ENCODE data around the gene GSK3B. TPM values are rescaled to one million over a fixed set of nuclear protein-coding genes. Genes with fewer than 3 reads are reported as not detected.
"Not testable (repeated sequence)": the region's sequence is repeated elsewhere in the genome, so short reads cannot be mapped to it uniquely, and the experiment has no call there.

GSK3B gene
- total and polyA plus RNA-seq, 2 donors = 14.6 to 57.9 TPM

GRCh38 chr3:120057626-120058025 lies 36.6 kb downstream of the GSK3B start:
- DNase-seq (ENCODE audit: extremely low spot score) = no peak
- H3K27ac ChIP-seq (ENCODE audit: low read depth) = no peak overlapping the region
- no peak overlapping the region for H3K4me3 ChIP-seq (ENCODE audit: low read depth, low read length)
- H3K36me3 ChIP-seq (ENCODE audit: insufficient read depth) = no peaks in the 10 kb centered on the region
- H3K4me1 ChIP-seq (ENCODE audit: insufficient read depth) = peaks cover 3% of the 10 kb centered on the region
- 83% methylated on average over 1 of the region's 1 CpG for WGBS

GRCh38 chr3:120057029-120057428 lies 37.2 kb downstream of the GSK3B start:
- Histone ChIP-seq H3K27ac (ENCODE audit: low read depth) (no peak overlapping the region), H3K36me3 (ENCODE audit: insufficient read depth) (no peaks in the 10 kb centered on the region), H3K4me3 (ENCODE audit: low read depth, low read length) (no peak overlapping the region), H3K4me1 (ENCODE audit: insufficient read depth) (peaks cover 3% of the 10 kb centered on the region)
- no peak for DNase-seq (ENCODE audit: extremely low spot score)
- WGBS = 96% methylated on average over 7 of the region's 7 CpGs

GRCh38 chr3:120053647-120054046 lies 40.6 kb downstream of the GSK3B start:
- 97% methylated on average over 7 of the region's 7 CpGs for WGBS
- H3K27ac ChIP-seq (ENCODE audit: low read depth); DNase-seq (ENCODE audit: extremely low spot score); H3K36me3 ChIP-seq (ENCODE audit: insufficient read depth); H3K4me1 ChIP-seq (ENCODE audit: insufficient read depth); H3K4me3 ChIP-seq (ENCODE audit: low read depth, low read length): not testable (repeated sequence)

- Histone ChIP-seq H3K4me3 (ENCODE audit: low read depth, low read length) (no peak overlapping the region), H3K36me3 (ENCODE audit: insufficient read depth) (no peaks in the 10 kb centered on the region), H3K27ac (ENCODE audit: low read depth) (no peak overlapping the region), H3K4me1 (ENCODE audit: insufficient read depth) (peaks cover under 1% of the 10 kb centered on the region)
- DNase-seq (ENCODE audit: extremely low spot score) = no peak
- WGBS = 89% methylated on average over 3 of the region's 3 CpGs
Observed at GRCh38 chr3:120052677-120053076, 41.6 kb downstream of the GSK3B start.

GRCh38 chr3:120052225-120052624 lies 42.0 kb downstream of the GSK3B start:
- Histone ChIP-seq H3K27ac (ENCODE audit: low read depth) (peak overlapping the region; percentile 38), H3K36me3 (ENCODE audit: insufficient read depth) (no peaks in the 10 kb centered on the region), H3K4me3 (ENCODE audit: low read depth, low read length) (no peak overlapping the region), H3K4me1 (ENCODE audit: insufficient read depth) (no peaks in the 10 kb centered on the region)
- 31% methylated on average over 2 of the region's 2 CpGs for WGBS
- no peak for DNase-seq (ENCODE audit: extremely low spot score)

GRCh38 chr3:120051570-120051969 lies 42.7 kb downstream of the GSK3B start:
- WGBS = 80% methylated on average over 5 of the region's 5 CpGs
- not testable (repeated sequence) for H3K27ac ChIP-seq (ENCODE audit: low read depth); H3K4me3 ChIP-seq (ENCODE audit: low read depth, low read length); H3K4me1 ChIP-seq (ENCODE audit: insufficient read depth); DNase-seq (ENCODE audit: extremely low spot score); H3K36me3 ChIP-seq (ENCODE audit: insufficient read depth)

- no peaks in the 10 kb centered on the region for H3K4me1 ChIP-seq (ENCODE audit: insufficient read depth)
Observed at GRCh38 chr3:120049881-120050539, 44.2 kb downstream of the GSK3B start.

GRCh38 chr3:120049072-120049471 lies 45.2 kb downstream of the GSK3B start:
- WGBS = 33% methylated on average over 2 of the region's 2 CpGs

More at GRCh38 chr3:120049881-120050539, 44.2 kb downstream of the GSK3B start:
- no peak for DNase-seq (ENCODE audit: extremely low spot score)
- H3K27ac ChIP-seq (ENCODE audit: low read depth) = no peak overlapping the region
- H3K36me3 ChIP-seq (ENCODE audit: insufficient read depth) = no peaks in the 10 kb centered on the region
- H3K4me3 ChIP-seq (ENCODE audit: low read depth, low read length) = no peak overlapping the region
- WGBS = 67% methylated on average over 4 of the region's 4 CpGs

GRCh38 chr3:120048355-120049041 lies 45.7 kb downstream of the GSK3B start:
- Histone ChIP-seq H3K4me1 (ENCODE audit: insufficient read depth) (no peaks in the 10 kb centered on the region), H3K27ac (ENCODE audit: low read depth) (no peak overlapping the region), H3K4me3 (ENCODE audit: low read depth, low read length) (no peak overlapping the region), H3K36me3 (ENCODE audit: insufficient read depth) (no peaks in the 10 kb centered on the region)
- no peak for DNase-seq (ENCODE audit: extremely low spot score)

More at GRCh38 chr3:120049072-120049471, 45.2 kb downstream of the GSK3B start:
- Histone ChIP-seq H3K4me3 (ENCODE audit: low read depth, low read length) (no peak overlapping the region), H3K4me1 (ENCODE audit: insufficient read depth) (no peaks in the 10 kb centered on the region), H3K27ac (ENCODE audit: low read depth) (no peak overlapping the region), H3K36me3 (ENCODE audit: insufficient read depth) (no peaks in the 10 kb centered on the region)
- DNase-seq (ENCODE audit: extremely low spot score) = no peak

- H3K4me1 ChIP-seq (ENCODE audit: insufficient read depth) = no peaks in the 10 kb centered on the region
- H3K4me3 ChIP-seq (ENCODE audit: low read depth, low read length) = no peak overlapping the region
- H3K27ac ChIP-seq (ENCODE audit: low read depth) = no peak overlapping the region
- no peaks in the 10 kb centered on the region for H3K36me3 ChIP-seq (ENCODE audit: insufficient read depth)
- 97% methylated on average over 1 of the region's 1 CpG for WGBS
- no peak for DNase-seq (ENCODE audit: extremely low spot score)
Observed at GRCh38 chr3:120047686-120048085, 46.6 kb downstream of the GSK3B start.

- no peak overlapping the region for H3K4me3 ChIP-seq (ENCODE audit: low read depth, low read length)
- H3K27ac ChIP-seq (ENCODE audit: low read depth) = no peak overlapping the region
- H3K36me3 ChIP-seq (ENCODE audit: insufficient read depth) = no peaks in the 10 kb centered on the region
- no peaks in the 10 kb centered on the region for H3K4me1 ChIP-seq (ENCODE audit: insufficient read depth)
- no peak for DNase-seq (ENCODE audit: extremely low spot score)
- WGBS = 91% methylated on average over 8 of the region's 8 CpGs
Observed at GRCh38 chr3:120040813-120041377, 53.4 kb downstream of the GSK3B start.

GRCh38 chr3:120039642-120040610 lies 54.3 kb downstream of the GSK3B start:
- DNase-seq (ENCODE audit: extremely low spot score) = no peak
- no peaks in the 10 kb centered on the region for H3K4me1 ChIP-seq (ENCODE audit: insufficient read depth)
- no peak overlapping the region for H3K4me3 ChIP-seq (ENCODE audit: low read depth, low read length)
- no peak overlapping the region for H3K27ac ChIP-seq (ENCODE audit: low read depth)
- WGBS = 95% methylated on average over 20 of the region's 20 CpGs
- no peaks in the 10 kb centered on the region for H3K36me3 ChIP-seq (ENCODE audit: insufficient read depth)

- no peak overlapping the region for H3K27ac ChIP-seq (ENCODE audit: low read depth)
- H3K4me3 ChIP-seq (ENCODE audit: low read depth, low read length) = no peak overlapping the region
- H3K36me3 ChIP-seq (ENCODE audit: insufficient read depth) = no peaks in the 10 kb centered on the region
- 87% methylated on average over 4 of the region's 4 CpGs for WGBS
- no peaks in the 10 kb centered on the region for H3K4me1 ChIP-seq (ENCODE audit: insufficient read depth)
- DNase-seq (ENCODE audit: extremely low spot score) = no peak
Observed at GRCh38 chr3:120033596-120033995, 60.7 kb downstream of the GSK3B start.
